HT1080 (cell line): ENCODE data around the gene PDE4B. TPM values are rescaled to one million over a fixed set of nuclear protein-coding genes. Genes with fewer than 3 reads are reported as not detected.

Source experiments
- DNase-seq: peaks from one replicate; pipeline ENCODE4 v3.0.0-alpha.2; 2015; ENCODE audit warnings: low read depth
- total RNA-seq: library from RNA; depleted of rRNA; stranded (reverse); fragments of >200 nt; shearing (Covaris generic); gene quantifications from 2 replicates; pipeline ENCODE4 v1.2.3, GENCODE V29; 2014

PDE4B gene
- total RNA-seq, 1 experiment from 2014 or later, result 7.6 TPM

- peak; percentile 82 for DNase-seq
Measured at GRCh38 chr1:66176012-66176715, 383.5 kb downstream of the PDE4B start.

DNA sequence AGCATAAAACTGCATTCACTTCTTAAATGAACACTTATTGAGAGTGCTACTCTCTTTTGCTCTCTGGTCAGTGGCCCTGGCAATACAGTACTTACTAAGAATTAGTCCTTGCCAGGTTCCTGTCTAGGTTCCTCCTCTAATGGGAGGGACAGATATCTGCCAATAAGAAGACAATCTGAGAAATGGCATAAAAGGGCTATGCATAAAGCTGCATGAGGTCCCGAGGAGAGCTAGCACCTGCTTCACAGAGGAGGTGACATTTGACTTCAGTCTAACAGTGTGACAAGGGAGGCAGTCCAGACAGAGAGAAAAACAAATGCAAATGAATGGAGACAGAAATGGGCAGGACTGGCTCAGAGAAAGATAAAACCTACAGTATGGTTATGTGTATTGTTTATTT, 384.1 kb downstream of the PDE4B start:
- DNase-seq, result no peak

GRCh38 chr1:66177510-66177909, 384.8 kb downstream of the PDE4B start:
- no peak for DNase-seq

- DNase-seq, result no peak
Measured at GRCh38 chr1:66182026-66182425, 389.3 kb downstream of the PDE4B start.

DNA sequence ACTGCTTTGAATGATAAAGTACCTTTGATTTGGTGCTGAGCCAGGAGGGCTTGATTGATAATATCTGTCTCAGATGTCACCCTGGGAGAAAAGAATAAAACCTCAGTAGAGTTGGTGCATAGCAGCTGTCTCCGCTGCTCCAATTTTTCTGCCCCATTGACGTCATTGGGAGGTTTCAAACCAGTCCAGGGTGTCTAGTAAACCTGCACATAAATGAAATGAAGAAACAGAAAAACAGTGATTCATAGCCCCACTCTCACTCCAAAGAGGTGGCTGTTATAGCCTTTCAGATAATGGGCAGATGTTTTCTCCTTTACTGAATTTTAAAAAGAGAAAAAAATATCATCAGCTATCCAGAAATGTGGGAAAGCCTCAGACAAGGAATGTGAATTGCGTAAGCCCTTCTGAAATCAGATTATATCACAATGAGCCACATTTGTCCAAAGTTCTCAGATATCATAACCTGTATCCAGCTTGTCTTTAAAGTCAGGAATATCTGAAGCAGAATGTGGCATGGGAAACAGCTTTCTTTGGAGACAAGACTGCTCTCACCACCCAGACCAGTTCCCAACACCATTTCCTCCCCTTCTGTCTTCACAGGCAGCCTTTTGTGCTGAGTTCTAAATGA, 390.0 kb downstream of the PDE4B start:
- DNase-seq, result peak; percentile 91

GRCh38 chr1:66183400-66183799, 390.7 kb downstream of the PDE4B start:
- DNase-seq, result no peak

DNA sequence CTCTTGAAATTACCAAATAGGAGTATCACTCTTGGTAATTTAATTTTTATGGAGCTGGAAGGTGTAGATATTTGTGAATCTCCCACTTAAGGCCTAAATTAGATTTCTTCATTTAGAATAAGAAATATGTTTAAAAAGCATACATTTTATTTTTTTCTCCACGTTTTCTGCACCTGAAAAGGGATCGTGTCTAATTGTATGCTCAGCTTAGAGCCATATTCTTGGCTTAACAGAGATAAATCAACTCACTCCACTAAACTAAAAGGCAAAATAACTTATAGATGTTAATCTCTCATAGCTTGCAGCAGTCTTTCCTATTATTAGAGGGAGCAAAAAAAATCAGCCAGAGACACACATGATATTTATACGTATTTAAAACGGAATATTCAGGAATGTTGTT, 404.4 kb downstream of the PDE4B start:
- no peak for DNase-seq

- no peak for DNase-seq
Measured at GRCh38 chr1:66197785-66198184, 405.1 kb downstream of the PDE4B start.

DNA sequence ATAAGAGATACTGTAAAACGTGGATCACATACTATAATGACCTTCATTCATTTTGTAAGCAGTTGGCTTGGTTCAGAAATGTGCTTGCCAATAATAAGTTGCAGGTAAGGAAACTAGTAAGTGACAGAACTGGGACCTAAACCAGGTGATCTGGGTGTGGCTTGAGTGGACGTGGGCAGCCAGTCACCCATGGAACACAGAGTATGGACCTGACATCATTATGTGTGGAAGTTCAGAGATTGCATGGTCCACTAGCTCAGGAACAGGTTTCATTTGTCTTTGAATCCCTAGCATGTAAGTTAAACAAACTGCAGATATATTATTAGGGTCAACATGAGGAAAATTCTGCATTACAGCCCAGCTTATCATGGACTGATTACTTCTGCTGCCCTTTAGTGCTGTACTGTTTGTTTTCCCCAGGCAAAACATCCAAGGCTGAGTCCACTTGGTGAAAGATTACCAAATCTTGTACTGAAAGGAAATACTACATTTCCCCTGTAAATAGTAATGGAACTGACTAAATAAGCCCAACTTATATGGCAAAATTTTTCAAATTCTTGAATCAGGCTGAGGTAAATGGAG, 414.0 kb downstream of the PDE4B start:
- no peak for DNase-seq

- DNase-seq, result peak; percentile 68
Measured at GRCh38 chr1:66207484-66207883, 414.8 kb downstream of the PDE4B start.

- DNase-seq, result no peak
Measured at GRCh38 chr1:66208632-66209031, 415.9 kb downstream of the PDE4B start.

- peak; percentile 36 for DNase-seq
Measured at GRCh38 chr1:66210635-66211244, 418.0 kb downstream of the PDE4B start.

- DNase-seq, result no peak
Measured at GRCh38 chr1:66211521-66211920, 418.8 kb downstream of the PDE4B start.

- no peak for DNase-seq
Measured at GRCh38 chr1:66213491-66213890, 420.8 kb downstream of the PDE4B start.

DNA sequence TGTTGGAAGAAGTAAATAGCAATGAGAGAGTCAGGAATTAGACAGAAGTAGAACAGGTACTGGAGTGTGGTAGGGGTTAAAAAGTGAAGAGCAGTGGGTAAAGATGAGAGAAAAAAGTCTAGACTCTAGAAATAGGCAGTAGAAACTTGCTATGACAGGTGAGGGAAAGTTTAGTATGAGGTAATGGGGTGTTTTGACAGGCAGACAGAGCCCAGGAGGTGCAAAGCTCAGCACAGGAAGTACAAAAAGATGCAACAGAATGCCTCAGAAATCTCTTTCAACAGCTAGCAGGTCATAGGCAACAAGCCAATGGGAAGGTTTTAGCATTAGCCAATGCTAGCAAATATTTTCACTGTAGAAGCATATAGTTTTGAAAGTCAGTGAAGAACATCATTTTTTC, 422.2 kb downstream of the PDE4B start:
- DNase-seq, result no peak

DNA sequence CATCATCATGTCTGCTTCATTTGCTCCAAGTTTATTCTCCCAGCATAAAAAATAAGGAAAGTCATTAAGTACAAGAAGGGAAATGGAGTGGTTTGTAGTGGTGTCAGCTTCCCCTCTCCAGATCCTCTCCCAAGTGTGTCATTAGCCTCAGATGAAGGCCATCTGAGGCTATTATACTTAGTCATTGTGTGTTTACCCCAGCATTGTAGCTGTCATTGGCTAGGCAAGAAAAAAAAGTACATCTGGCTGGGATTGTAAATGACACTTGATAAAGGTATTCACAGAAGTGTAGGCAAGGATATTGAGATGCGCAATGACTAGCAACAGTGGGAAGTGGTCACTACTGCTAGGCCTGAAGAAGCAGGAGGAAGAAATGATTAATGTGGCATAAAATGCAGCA, 424.3 kb downstream of the PDE4B start:
- peak; percentile 95 for DNase-seq

GRCh38 chr1:66217561-66217960, 424.9 kb downstream of the PDE4B start:
- DNase-seq, result no peak

GRCh38 chr1:66220477-66220876, 427.8 kb downstream of the PDE4B start:
- DNase-seq, result no peak

DNA sequence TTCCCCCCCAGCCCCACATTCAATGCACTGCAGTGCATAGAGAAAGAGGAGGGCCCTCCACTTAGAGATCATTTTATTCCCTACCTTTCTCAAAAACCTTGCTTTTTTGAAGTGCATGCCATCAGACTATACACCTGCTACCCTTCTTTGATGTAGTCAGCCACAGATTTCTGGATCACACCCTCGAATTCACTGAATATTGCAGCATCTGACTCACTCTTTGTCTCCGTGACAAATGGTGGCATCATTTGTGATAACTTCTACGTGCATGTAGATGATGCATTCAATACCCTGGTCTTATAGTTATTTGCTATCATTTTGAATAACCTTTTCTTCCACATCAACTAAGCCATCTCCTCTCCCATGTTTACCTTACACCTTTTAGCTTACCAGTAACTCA, 431.0 kb downstream of the PDE4B start:
- no peak for DNase-seq

DNA sequence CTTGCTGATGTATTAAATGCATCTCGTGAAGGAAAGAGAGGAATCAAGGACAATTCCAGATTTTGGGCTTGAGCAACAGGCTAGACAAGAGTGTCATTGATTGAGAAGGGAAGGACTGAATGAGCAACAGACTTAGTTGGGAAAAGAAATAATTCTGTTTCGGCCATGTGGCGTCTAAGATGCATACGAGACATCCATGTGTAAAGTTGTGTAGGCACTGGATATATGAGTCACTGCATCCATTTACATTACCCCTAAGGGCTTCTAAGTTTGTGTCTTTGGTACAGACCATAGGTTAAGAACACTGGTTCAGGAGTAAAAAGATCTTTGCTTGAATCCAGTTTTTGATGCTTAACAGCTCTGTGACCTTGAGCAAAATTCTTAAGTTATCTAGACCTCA, 434.3 kb downstream of the PDE4B start:
- DNase-seq, result no peak

DNA sequence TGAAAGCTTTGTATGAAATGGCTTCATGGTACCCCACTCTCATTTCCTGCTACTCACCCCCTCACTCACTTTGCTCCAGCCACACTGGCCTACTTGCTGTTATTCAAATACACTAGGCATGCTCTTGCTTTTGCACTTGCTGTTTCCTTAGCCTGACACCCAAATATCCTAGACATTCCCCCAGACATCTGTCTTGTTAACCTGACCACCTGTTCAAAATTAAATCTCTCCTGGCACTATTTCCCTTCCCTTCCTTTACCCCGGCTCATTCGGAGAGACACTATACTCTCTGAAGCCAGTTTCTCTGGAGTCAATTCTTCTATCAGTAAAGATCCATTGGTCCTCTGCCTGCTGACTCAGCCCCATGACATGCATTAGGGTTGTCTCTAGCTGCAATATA, 435.3 kb downstream of the PDE4B start:
- no peak for DNase-seq

- peak; percentile 85 for DNase-seq
Measured at GRCh38 chr1:66231217-66231616, 438.5 kb downstream of the PDE4B start.
